Measurements from ENCODE around the gene CPNE7. TPM values are rescaled to one million over a fixed set of nuclear protein-coding genes. Genes with fewer than 3 reads are reported as not detected.
"Not testable (repeated sequence)": the region's sequence is repeated elsewhere in the genome, so short reads cannot be mapped to it uniquely, and the experiment has no call there.

CPNE7 gene
- total RNA-seq, 1 donor from 2014 or later = 1.0 TPM

GRCh38 chr16:89624777-89625761 lies 49.5 kb downstream of the CPNE7 start:
- no peak for ATAC-seq

GRCh38 chr16:89629827-89630610 lies 54.5 kb downstream of the CPNE7 start:
- ATAC-seq = no peak

GRCh38 chr16:89633064-89633631 lies 57.6 kb downstream of the CPNE7 start:
- peak; percentile 43 for ATAC-seq

- not testable (repeated sequence) for ATAC-seq
These were observed 59.2 kb downstream of the CPNE7 start for GRCh38 chr16:89634463-89635385.

- no peak for ATAC-seq
These were observed 61.1 kb downstream of the CPNE7 start for GRCh38 chr16:89636663-89637062.

GRCh38 chr16:89637379-89637778 lies 61.8 kb downstream of the CPNE7 start:
- no peak for ATAC-seq

GRCh38 chr16:89638455-89638854 lies 62.9 kb downstream of the CPNE7 start:
- ATAC-seq = no peak

- no peak for ATAC-seq
These were observed 63.8 kb downstream of the CPNE7 start for GRCh38 chr16:89639385-89639784.

- ATAC-seq = no peak
These were observed 66.0 kb downstream of the CPNE7 start for GRCh38 chr16:89641458-89642119.

GRCh38 chr16:89642574-89642973 lies 67.0 kb downstream of the CPNE7 start:
- no peak for ATAC-seq

- ATAC-seq = no peak
These were observed 68.3 kb downstream of the CPNE7 start for GRCh38 chr16:89643769-89644300.

- no peak for ATAC-seq
These were observed 69.6 kb downstream of the CPNE7 start for GRCh38 chr16:89645122-89645521.

- peak; percentile 3 for ATAC-seq
These were observed 70.7 kb downstream of the CPNE7 start for GRCh38 chr16:89646270-89646669.

Other genes starting within 250 kb of the CPNE7 start
- 81.1 TPM for gene ANKRD11, start 85.2 kb upstream of the CPNE7 start, total RNA-seq
- gene SPG7, start 67.4 kb upstream of the CPNE7 start, total RNA-seq = 48.0 TPM
- gene RPL13, start 15.1 kb upstream of the CPNE7 start, total RNA-seq = 2,146 TPM
- gene DPEP1, start 37.9 kb downstream of the CPNE7 start, total RNA-seq = not detected
- gene CHMP1A, start 82.0 kb downstream of the CPNE7 start, total RNA-seq = 69.5 TPM
- gene SPATA33, start 82.1 kb downstream of the CPNE7 start, total RNA-seq = 3.9 TPM
- 37.3 TPM for gene CDK10, start 110.9 kb downstream of the CPNE7 start, total RNA-seq
- gene SPATA2L, start 125.9 kb downstream of the CPNE7 start, total RNA-seq = 6.0 TPM
- 21.0 TPM for gene VPS9D1, start 145.1 kb downstream of the CPNE7 start, total RNA-seq
- 22.0 TPM for gene ZNF276, start 145.8 kb downstream of the CPNE7 start, total RNA-seq
- 14.9 TPM for gene FANCA, start 240.9 kb downstream of the CPNE7 start, total RNA-seq